ENCODE measurements around the gene SNAPC5.
A peak's percentile ranks its signal among the peaks of the same experiment; 100 is the strongest.

The SNAPC5 gene

GRCh38 chr15:66515901-66516322, 18.4 kb upstream of the SNAPC5 start:
- TF ChIP-seq, protein P1, sequence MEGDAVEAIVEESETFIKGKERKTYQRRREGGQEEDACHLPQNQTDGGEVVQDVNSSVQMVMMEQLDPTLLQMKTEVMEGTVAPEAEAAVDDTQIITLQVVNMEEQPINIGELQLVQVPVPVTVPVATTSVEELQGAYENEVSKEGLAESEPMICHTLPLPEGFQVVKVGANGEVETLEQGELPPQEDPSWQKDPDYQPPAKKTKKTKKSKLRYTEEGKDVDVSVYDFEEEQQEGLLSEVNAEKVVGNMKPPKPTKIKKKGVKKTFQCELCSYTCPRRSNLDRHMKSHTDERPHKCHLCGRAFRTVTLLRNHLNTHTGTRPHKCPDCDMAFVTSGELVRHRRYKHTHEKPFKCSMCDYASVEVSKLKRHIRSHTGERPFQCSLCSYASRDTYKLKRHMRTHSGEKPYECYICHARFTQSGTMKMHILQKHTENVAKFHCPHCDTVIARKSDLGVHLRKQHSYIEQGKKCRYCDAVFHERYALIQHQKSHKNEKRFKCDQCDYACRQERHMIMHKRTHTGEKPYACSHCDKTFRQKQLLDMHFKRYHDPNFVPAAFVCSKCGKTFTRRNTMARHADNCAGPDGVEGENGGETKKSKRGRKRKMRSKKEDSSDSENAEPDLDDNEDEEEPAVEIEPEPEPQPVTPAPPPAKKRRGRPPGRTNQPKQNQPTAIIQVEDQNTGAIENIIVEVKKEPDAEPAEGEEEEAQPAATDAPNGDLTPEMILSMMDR (IDR thresholded peaks at IDR 0.05; ENCODE audit: low read depth, low read length): no peak
- no peak for DNase-seq (ENCODE audit: low read depth, low spot score)
- no peak overlapping the region for H3K4me3 ChIP-seq (ENCODE audit: low read depth, low read length)
- in situ Hi-C loops (cut with HindIII; ENCODE audit: low sequenced_read_pairs): no loop called here

- no peak for DNase-seq (ENCODE audit: low read depth, low spot score)
- TF ChIP-seq, protein P1 (IDR thresholded peaks at IDR 0.05; ENCODE audit: low read depth, low read length): no peak
- no peak overlapping the region for H3K4me3 ChIP-seq (ENCODE audit: low read depth, low read length)
- in situ Hi-C loops (cut with HindIII; ENCODE audit: low sequenced_read_pairs): no loop called here
Observed at GRCh38 chr15:66514586-66514985, 17.0 kb upstream of the SNAPC5 start.

GRCh38 chr15:66508293-66508883, 10.8 kb upstream of the SNAPC5 start:
- in situ Hi-C loops (cut with HindIII; ENCODE audit: low sequenced_read_pairs): no loop called here
- TF ChIP-seq, protein P1 (IDR thresholded peaks at IDR 0.05; ENCODE audit: low read depth, low read length): no peak

DNA sequence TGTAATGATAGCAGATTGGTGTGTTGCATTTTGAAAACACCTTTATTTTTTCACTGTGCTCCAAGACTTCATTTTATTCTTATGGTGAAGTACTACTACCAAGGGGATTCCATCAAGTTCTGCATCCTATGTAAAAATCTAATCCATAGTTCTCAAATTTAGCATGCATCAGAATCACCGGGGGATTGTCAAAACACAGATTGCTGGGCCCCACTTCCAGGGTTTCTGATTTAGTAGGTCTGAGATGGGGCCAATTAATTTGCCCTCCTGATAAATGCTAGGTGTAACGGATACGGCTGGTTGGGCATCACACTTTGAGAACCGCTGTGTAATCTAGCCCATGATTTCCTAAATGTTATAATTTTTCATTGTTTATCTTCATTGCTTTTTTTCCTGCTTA, 8.3 kb upstream of the SNAPC5 start:
- in situ Hi-C loops (cut with HindIII; ENCODE audit: low sequenced_read_pairs): no loop called here
- TF ChIP-seq, protein P1 (IDR thresholded peaks at IDR 0.05; ENCODE audit: low read depth, low read length): no peak
- no peak for DNase-seq (ENCODE audit: low read depth, low spot score)
- peak overlapping the region; percentile 100 for H3K4me3 ChIP-seq (ENCODE audit: low read depth, low read length)

More at GRCh38 chr15:66508293-66508883, 10.8 kb upstream of the SNAPC5 start:
- no peak for DNase-seq (ENCODE audit: low read depth, low spot score)
- no peak overlapping the region for H3K4me3 ChIP-seq (ENCODE audit: low read depth, low read length)

DNA sequence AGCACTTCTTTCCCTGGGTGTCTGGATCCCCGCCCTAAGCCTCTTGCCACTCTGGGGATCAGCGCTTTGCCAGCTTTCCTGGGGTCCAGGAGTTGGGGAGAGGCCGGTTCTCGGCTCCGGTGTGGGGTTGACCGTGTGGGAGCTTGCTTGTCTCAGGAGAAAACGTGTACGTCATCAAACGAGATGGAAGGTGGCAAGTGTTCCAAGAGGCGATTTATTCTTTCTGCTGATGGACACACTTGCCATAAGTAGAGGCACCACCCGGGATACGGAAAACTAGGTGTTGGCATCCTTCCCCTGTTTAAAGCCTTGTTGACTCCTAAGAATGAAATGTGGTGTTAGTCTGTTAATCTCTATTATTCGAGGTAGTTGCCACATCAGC, 7.9 kb upstream of the SNAPC5 start:
- TF ChIP-seq, protein P1 (IDR thresholded peaks at IDR 0.05; ENCODE audit: low read depth, low read length): no peak
- in situ Hi-C loops (cut with HindIII; ENCODE audit: low sequenced_read_pairs): no loop called here
- no peak for DNase-seq (ENCODE audit: low read depth, low spot score)
- peak overlapping the region; percentile 100 for H3K4me3 ChIP-seq (ENCODE audit: low read depth, low read length)

DNA sequence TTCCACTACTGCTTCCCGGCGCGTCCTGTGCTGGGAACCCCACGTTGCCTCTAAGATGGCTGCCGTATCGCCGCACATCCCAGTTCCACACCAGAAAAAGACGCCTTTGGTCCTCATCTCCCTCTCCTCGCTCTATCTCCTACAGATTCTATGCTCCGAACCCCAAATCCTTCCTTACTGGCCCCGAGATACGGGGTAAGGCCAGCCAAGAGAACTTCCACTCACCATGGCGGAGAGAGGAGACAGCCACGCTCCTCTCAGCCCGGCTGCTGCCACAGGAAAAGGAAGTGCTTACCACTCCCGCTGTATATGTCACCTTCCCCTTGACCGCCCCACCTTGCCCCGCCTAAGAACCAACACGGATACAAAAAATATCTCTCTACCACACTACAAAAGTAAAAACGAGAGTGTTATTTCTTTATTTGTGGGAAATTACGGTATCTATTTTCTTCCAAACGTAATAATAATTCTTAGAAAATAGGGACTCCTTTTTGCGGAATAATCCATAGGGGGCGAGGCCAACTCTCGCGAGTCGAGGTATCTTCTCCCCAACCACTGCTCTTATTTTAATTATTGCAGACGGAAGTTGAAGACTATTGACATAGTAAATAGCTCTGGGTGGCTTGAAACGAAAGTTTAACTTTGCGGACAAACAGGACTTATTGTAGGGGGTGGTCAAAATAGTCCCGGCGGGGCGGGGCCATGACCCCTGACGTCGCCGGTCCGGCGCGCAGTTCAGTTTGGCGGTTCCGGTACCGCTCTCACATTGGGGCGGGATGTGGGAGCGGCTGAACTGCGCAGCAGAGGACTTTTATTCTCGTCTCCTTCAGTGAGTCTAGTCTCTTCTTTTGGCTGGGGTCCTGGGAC, 7.2 kb upstream of the SNAPC5 start, which contains the start of the genes RPL4 and ZWILCH:
TSS of gene RPL4 (minus strand) at position 293 of the 867 bp plus-strand sequence. CDS start at position 228, 65 bp downstream.
TSS of gene ZWILCH (plus strand) at position 764 of the 867 bp plus-strand sequence. CDS start at position 777, 13 bp downstream.
- DNase-seq (ENCODE audit: low read depth, low spot score): peak; percentile 95
- peak within 1 kb of the TSS; percentile 100 for H3K4me3 ChIP-seq (ENCODE audit: low read depth, low read length)
- in situ Hi-C loops (cut with HindIII; ENCODE audit: low sequenced_read_pairs): no loop called here
- TF ChIP-seq, protein P1 (IDR thresholded peaks at IDR 0.05; ENCODE audit: low read depth, low read length): no peak

All from astrocyte of the spinal cord (primary cell).